Activated CD4-positive, alpha-beta T cell treated with anti-CD3 and anti-CD28 coated beads, Interleukin-2, amount 50 U/mL, for 24 hours (primary cell): ENCODE measurements around the gene STX18.
"Not testable (repeated sequence)": the region's sequence is repeated elsewhere in the genome, so short reads cannot be mapped to it uniquely, and the experiment has no call there.

Source experiments
- DNase-seq, 2 donors: peaks; one replicate each; pipeline ENCODE4 v3.0.0-alpha.2; 2020; ENCODE audit warnings: low read depth in 1 of 2, low spot score in 1 of 2

The STX18 gene

GRCh38 chr4:4541661-4542570 is at the start of gene STX18:
Gene STX18, minus strand, starts transcription at chr4:4542048. Its CDS starts 84 bp downstream, at chr4:4541964.
- DNase-seq: peak; percentile 78 to 85

- no peak for DNase-seq
Measured at GRCh38 chr4:4591071-4591470, 49.2 kb upstream of the STX18 start.

GRCh38 chr4:4590546-4590945 is 48.7 kb upstream of the STX18 start:
- DNase-seq: no peak

GRCh38 chr4:4585012-4585670 is 43.3 kb upstream of the STX18 start:
- no peak for DNase-seq

GRCh38 chr4:4583606-4584005 is 41.8 kb upstream of the STX18 start:
- DNase-seq: no peak

GRCh38 chr4:4582653-4583052 is 40.8 kb upstream of the STX18 start:
- DNase-seq: no peak

GRCh38 chr4:4580494-4580893 is 38.6 kb upstream of the STX18 start:
- DNase-seq: no peak

- no peak for DNase-seq
Measured at GRCh38 chr4:4578981-4579380, 37.1 kb upstream of the STX18 start.

- DNase-seq: no peak
Measured at GRCh38 chr4:4577359-4577875, 35.6 kb upstream of the STX18 start.

- peak; percentile 36 to 43 for DNase-seq
Measured at GRCh38 chr4:4575284-4576211, 33.7 kb upstream of the STX18 start.

- no peak for DNase-seq
Measured at GRCh38 chr4:4574792-4575191, 32.9 kb upstream of the STX18 start.

- DNase-seq: no peak
Measured at GRCh38 chr4:4574052-4574451, 32.2 kb upstream of the STX18 start.

GRCh38 chr4:4572821-4573220 is 31.0 kb upstream of the STX18 start:
- no peak for DNase-seq

GRCh38 chr4:4569861-4570260 is 28.0 kb upstream of the STX18 start:
- DNase-seq: not testable (repeated sequence)

GRCh38 chr4:4568806-4569427 is 27.1 kb upstream of the STX18 start:
- no peak for DNase-seq

- DNase-seq: not testable (repeated sequence)
Measured at GRCh38 chr4:4566359-4566758, 24.5 kb upstream of the STX18 start.

- DNase-seq: no peak
Measured at GRCh38 chr4:4564522-4564921, 22.7 kb upstream of the STX18 start.

GRCh38 chr4:4560642-4561041 is 18.8 kb upstream of the STX18 start:
- DNase-seq: no peak

GRCh38 chr4:4560136-4560535 is 18.3 kb upstream of the STX18 start:
- DNase-seq: no peak

GRCh38 chr4:4559596-4559995 is 17.7 kb upstream of the STX18 start:
- DNase-seq: no peak

- DNase-seq: no peak
Measured at GRCh38 chr4:4558881-4559280, 17.0 kb upstream of the STX18 start.
